ENCODE data around the gene SERPINB6.

DNA sequence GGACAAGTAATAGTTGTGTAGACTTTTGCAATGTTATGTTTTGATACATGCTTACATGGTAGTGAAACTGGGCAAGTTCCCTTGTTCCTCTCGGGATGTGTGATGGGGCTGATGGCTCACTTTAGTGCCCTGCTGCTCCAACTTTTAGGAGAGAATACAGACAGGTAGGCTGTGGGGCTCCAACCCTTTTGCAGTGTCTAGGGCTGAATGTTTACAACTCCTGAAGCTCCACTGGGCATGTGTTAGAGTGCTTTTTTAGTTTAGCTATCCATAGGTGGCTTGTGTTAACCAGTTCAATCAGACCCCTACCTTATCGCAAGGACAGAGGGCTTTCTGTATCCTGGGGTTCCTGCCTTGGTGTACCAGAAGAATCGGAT, 33.8 kb downstream of the SERPINB6 start:
- TF ChIP-seq, protein P1, sequence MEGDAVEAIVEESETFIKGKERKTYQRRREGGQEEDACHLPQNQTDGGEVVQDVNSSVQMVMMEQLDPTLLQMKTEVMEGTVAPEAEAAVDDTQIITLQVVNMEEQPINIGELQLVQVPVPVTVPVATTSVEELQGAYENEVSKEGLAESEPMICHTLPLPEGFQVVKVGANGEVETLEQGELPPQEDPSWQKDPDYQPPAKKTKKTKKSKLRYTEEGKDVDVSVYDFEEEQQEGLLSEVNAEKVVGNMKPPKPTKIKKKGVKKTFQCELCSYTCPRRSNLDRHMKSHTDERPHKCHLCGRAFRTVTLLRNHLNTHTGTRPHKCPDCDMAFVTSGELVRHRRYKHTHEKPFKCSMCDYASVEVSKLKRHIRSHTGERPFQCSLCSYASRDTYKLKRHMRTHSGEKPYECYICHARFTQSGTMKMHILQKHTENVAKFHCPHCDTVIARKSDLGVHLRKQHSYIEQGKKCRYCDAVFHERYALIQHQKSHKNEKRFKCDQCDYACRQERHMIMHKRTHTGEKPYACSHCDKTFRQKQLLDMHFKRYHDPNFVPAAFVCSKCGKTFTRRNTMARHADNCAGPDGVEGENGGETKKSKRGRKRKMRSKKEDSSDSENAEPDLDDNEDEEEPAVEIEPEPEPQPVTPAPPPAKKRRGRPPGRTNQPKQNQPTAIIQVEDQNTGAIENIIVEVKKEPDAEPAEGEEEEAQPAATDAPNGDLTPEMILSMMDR (conservative IDR thresholded peaks at IDR 0.05; ENCODE audit: low read length), result no peak
- TF ChIP-seq EZH2phosphoT487 (IDR thresholded peaks at IDR 0.05; ENCODE audit: borderline replicate concordance, low read depth, low read length), result no peak

Data from OCI-LY7 (cell line).